ENCODE data around the gene DHX34.

- TF ChIP-seq CTCF (IDR thresholded peaks at IDR 0.05; ENCODE audit: low read length), result no peak
- no peak for TF ChIP-seq EZH2phosphoT487 (IDR thresholded peaks at IDR 0.05; ENCODE audit: low read length)
- no peak for TF ChIP-seq EZH2 (optimal IDR thresholded peaks at IDR 0.05; ENCODE audit: low read depth, low read length)
These were observed 40.0 kb downstream of the DHX34 start for GRCh38 chr19:47389150-47389556.

Data from MM.1S (cell line).